GM19395 (cell line): ENCODE data around the gene SP140.

Experiments
- ATAC-seq: cut with Tn5 transposase; IDR thresholded peaks from one replicate; pipeline ENCODE4 v1.9.1; 2021; ENCODE audit warnings: mild to moderate bottlenecking, moderate library complexity; ENCODE audit not compliant: unreplicated experiment

SP140 gene

GRCh38 chr2:230360028-230360427 lies 134.5 kb downstream of the SP140 start:
- no peak for ATAC-seq

- no peak for ATAC-seq
Observed at GRCh38 chr2:230362030-230362691, 136.6 kb downstream of the SP140 start.
